ENCODE data around the gene GTF3C2. TPM values are rescaled to one million over a fixed set of nuclear protein-coding genes. Genes with fewer than 3 reads are reported as not detected.
A peak's percentile ranks its signal among the peaks of the same experiment; 100 is the strongest.

The GTF3C2 gene
- total and polyA plus RNA-seq, 2 of the 13 experiments (the other 11 are each of a cell fraction or from before 2014, with no cell fraction given), result 77.5 to 130 TPM

GRCh38 chr2:27379836-27380625, 23.5 kb upstream of the GTF3C2 start (continued):
- TF ChIP-seq MBD4 (IDR thresholded peaks at IDR 0.05; ENCODE audit: borderline replicate concordance, low read length) (no peak), ERF (CRISPR knock-in tag; IDR thresholded peaks at IDR 0.05) (no peak; the same call in 1 of the 2 replicates), MAFK (conservative IDR thresholded peaks at IDR 0.05 in 1 of 2, IDR thresholded peaks at IDR 0.05 in 1 of 2; ENCODE audit: low read length in 2 of 2) (no peak), KLF6 (CRISPR knock-in tag; IDR thresholded peaks at IDR 0.05) (peak; percentile 35; the same call in 1 of the 2 replicates), SMC3 (IDR thresholded peaks at IDR 0.05; ENCODE audit: low read length) (no peak), MTF1 (CRISPR knock-in tag; IDR thresholded peaks at IDR 0.05) (no peak), ZFAT (CRISPR knock-in tag; conservative IDR thresholded peaks at IDR 0.05) (no peak), ZNF589 (CRISPR knock-in tag; conservative IDR thresholded peaks at IDR 0.05) (no peak), KLF15 (CRISPR knock-in tag; IDR thresholded peaks at IDR 0.05; ENCODE audit: borderline replicate concordance) (no peak), ZHX2 (IDR thresholded peaks at IDR 0.05; ENCODE audit: low read depth) (no peak), ZHX2 (CRISPR knock-in tag; IDR thresholded peaks at IDR 0.05; ENCODE audit: borderline replicate concordance) (no peak; the same call in 1 of the 2 replicates), ZHX1 (CRISPR knock-in tag; IDR thresholded peaks at IDR 0.05; ENCODE audit: low read depth) (peak; percentile 60; the same call in 1 of the 2 replicates), EZH2 (conservative IDR thresholded peaks at IDR 0.05; ENCODE audit: low read depth, low read length) (no peak), PITX1 (CRISPR knock-in tag; IDR thresholded peaks at IDR 0.05) (no peak), SETDB1 (CRISPR knock-in tag; IDR thresholded peaks at IDR 0.05; ENCODE audit: borderline replicate concordance) (no peak), ZBTB14 (CRISPR knock-in tag; IDR thresholded peaks at IDR 0.05) (no peak), ZFP91 (CRISPR knock-in tag; IDR thresholded peaks at IDR 0.05; ENCODE audit: borderline replicate concordance) (no peak)
